Stimulated activated CD4-positive, alpha-beta T cell treated with anti-CD3 and anti-CD28 coated beads, Interleukin-2, amount 100 ng/mL, for 48 hours (primary cell): ENCODE data around the gene AMOTL2.

Experiments used
- DNase-seq, 2 donors: peaks; one replicate each; pipeline ENCODE4 v3.0.0-alpha.2; 2020

The AMOTL2 gene

GRCh38 chr3:134312873-134313846 lies 61.1 kb downstream of the AMOTL2 start:
- DNase-seq, result no peak

DNA sequence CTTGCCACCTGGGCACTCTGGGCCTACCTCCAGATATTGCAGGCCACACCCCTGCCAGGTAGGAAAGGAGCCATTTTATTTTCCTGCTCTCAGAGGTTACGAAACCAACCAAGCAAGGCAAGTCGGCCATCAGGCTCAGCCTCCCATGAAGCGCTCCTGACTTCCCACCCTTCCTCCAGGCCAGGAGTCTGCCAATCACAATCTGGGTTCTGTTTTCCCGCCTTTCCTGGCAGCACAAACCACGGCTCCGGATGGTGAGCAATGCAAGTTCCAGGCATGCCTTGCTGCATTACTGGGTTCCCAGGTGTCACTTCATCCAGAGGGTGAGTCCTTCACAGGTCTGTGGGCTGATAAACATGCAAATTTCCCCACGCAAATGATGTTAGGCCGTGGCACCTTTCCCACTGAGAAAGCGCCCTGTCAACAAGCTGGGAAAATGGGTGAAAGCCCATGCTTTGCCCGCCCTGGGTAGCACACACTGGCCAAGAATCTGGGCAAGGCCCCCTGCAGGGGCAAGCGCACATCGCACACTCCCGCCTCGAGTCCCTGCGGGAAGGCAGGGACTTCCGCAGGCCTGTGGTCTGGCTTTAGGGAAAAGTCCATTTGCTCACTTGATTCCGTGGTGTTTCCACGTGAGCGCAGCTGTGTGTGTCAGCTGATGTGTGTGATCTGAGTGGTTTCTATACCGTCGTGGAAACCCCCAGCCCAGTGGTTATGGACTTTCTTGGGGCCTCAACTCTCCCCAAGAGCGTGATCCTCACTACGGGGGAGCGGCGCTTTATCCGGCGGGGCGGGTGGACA lies 62.0 kb downstream of the AMOTL2 start:
- DNase-seq, result no peak

DNA sequence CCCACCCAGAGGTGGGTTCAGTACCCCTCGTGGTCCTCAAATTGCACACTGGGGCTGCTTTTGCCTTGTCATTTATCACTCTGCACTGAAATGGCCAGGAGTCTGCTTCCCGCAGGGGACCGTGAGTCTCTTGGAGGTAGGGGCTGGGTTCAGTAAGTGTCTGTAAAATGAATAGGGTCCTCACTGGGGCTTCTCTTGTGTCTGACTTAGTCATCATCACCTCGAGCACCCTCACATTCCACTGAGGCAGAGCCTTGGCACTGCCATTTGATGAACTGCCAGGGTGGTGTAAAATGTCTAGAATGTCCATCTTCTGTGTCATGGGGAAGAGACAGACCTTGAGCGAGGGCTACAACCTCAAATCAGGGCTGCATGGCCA lies 62.6 kb downstream of the AMOTL2 start:
- no peak for DNase-seq

DNA sequence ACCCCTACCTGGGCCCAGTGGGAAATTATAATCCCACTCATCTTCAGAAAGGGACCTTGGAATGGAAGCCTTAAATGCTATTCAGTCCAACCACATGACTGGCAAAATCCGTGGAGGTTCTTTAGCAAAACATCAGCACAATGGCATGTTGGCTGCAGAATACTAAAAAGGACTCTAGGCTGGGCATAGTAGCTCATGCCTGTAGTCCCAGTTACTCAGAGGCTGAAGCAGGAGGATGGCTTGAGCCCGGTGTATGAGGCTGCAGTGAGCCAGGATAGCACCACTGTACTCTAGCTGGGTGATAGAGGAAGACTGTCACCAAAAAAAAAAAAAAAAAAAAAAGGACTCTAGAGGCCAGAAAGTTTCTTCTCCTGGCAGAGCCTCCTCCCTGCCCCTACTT lies 63.0 kb downstream of the AMOTL2 start:
- no peak for DNase-seq

DNA sequence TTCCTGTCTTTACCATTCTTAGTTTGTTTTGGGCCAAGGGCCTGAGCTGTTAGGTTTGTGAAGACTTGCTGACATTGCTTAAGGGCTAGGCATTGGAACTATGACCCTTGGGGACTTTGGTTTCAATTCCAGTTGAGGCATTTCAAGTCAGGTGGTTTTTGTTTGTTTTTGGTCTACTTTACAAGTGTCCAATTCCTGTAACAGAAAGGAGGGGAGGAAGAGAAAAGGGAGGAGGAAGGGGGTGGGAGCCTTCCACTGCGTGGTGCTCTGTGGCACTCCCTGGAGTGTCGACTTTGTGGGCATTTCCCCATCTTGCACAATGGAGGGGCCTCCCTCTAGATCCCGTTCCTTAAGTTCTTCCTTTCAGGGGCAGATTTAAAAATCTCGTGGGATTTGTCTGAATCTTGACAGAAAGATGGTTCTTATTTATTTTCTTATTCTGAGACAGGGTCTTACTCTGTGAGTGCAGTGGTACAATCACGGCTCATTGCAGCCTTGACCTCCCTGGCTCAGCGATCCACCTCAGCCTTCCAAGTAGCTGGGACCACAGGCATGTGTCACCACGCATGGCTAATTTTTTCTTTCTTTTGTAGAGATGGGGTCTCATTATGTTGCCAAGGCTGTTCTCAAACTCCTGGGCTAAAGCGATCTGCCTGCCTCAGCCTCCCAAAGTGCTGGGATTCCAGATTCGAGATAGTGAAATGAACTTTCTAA lies 64.1 kb downstream of the AMOTL2 start:
- no peak for DNase-seq

GRCh38 chr3:134308350-134308891 lies 65.8 kb downstream of the AMOTL2 start:
- peak; percentile 78 to 82 for DNase-seq

DNA sequence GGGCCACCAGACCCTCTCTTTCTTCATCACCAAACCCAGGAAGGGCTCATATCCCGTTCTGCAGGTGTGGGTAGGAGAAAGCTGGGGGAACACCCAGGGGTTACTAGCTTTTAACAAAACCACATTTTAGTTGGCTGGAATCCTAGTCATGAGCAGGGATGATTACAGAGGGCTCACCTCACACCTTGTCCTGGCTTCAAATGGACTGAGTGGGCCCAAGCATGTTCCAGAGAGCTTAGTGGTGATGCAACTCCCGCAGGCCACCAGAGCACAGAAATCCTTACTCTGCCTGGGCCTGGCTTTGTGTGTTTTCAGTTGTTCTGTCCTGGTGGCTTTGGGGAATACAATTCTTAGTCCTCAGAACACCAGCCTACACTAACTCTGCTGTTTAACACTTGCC lies 66.8 kb downstream of the AMOTL2 start:
- no peak for DNase-seq

- DNase-seq, result no peak
Observed at GRCh38 chr3:134306320-134306719, 67.9 kb downstream of the AMOTL2 start.
